Measurements from ENCODE around the gene SYNE3.

Gene SYNE3

GRCh38 chr14:95505030-95505589 is 11.3 kb downstream of the SYNE3 start:
- no peak for DNase-seq (ENCODE audit: low read depth)

- peak; percentile 91 for DNase-seq (ENCODE audit: low read depth)
Observed at GRCh38 chr14:95504135-95505029, 12.1 kb downstream of the SYNE3 start.

- DNase-seq (ENCODE audit: low read depth): no peak
Observed at GRCh38 chr14:95503365-95504134, 12.9 kb downstream of the SYNE3 start.

- DNase-seq (ENCODE audit: low read depth): peak; percentile 67
Observed at GRCh38 chr14:95502381-95502950, 14.0 kb downstream of the SYNE3 start.

GRCh38 chr14:95500772-95501401 is 15.6 kb downstream of the SYNE3 start:
- DNase-seq (ENCODE audit: low read depth): peak; percentile 80

- no peak for DNase-seq (ENCODE audit: low read depth)
Observed at GRCh38 chr14:95500201-95500681, 16.2 kb downstream of the SYNE3 start.

- DNase-seq (ENCODE audit: low read depth): peak; percentile 40
Observed at GRCh38 chr14:95499354-95499750, 17.1 kb downstream of the SYNE3 start.

- DNase-seq (ENCODE audit: low read depth): no peak
Observed at GRCh38 chr14:95498622-95499353, 17.7 kb downstream of the SYNE3 start.

- no peak for DNase-seq (ENCODE audit: low read depth)
Observed at GRCh38 chr14:95497561-95498011, 18.9 kb downstream of the SYNE3 start.

- no peak for DNase-seq (ENCODE audit: low read depth)
Observed at GRCh38 chr14:95496690-95497259, 19.7 kb downstream of the SYNE3 start.

GRCh38 chr14:95496111-95496681 is 20.3 kb downstream of the SYNE3 start:
- DNase-seq (ENCODE audit: low read depth): peak; percentile 62

GRCh38 chr14:95495538-95496025 is 20.9 kb downstream of the SYNE3 start:
- DNase-seq (ENCODE audit: low read depth): no peak

GRCh38 chr14:95495076-95495475 is 21.4 kb downstream of the SYNE3 start:
- DNase-seq (ENCODE audit: low read depth): no peak

GRCh38 chr14:95494456-95494855 is 22.0 kb downstream of the SYNE3 start:
- DNase-seq (ENCODE audit: low read depth): no peak

GRCh38 chr14:95493976-95494375 is 22.5 kb downstream of the SYNE3 start:
- DNase-seq (ENCODE audit: low read depth): no peak

- no peak for DNase-seq (ENCODE audit: low read depth)
Observed at GRCh38 chr14:95493503-95493902, 22.9 kb downstream of the SYNE3 start.

- no peak for DNase-seq (ENCODE audit: low read depth)
Observed at GRCh38 chr14:95491936-95492608, 24.4 kb downstream of the SYNE3 start.

- DNase-seq (ENCODE audit: low read depth): no peak
Observed at GRCh38 chr14:95490727-95491451, 25.6 kb downstream of the SYNE3 start.

- DNase-seq (ENCODE audit: low read depth): no peak
Observed at GRCh38 chr14:95490138-95490509, 26.3 kb downstream of the SYNE3 start.

All from amniotic epithelial cell (primary cell).